GM21360 (cell line): ENCODE data around the gene FUT4.
"Not testable (repeated sequence)": the region's sequence is repeated elsewhere in the genome, so short reads cannot be mapped to it uniquely, and the experiment has no call there.

Source experiments
- ATAC-seq: cut with Tn5 transposase; IDR thresholded peaks from one replicate; pipeline ENCODE4 v1.9.1; 2021; ENCODE audit warnings: mild to moderate bottlenecking, moderate library complexity; ENCODE audit not compliant: unreplicated experiment

Gene FUT4

GRCh38 chr11:94543695-94544645 lies at the start of gene FUT4:
FUT4 (plus strand) TSS chr11:94543921; CDS start chr11:94544134, 213 bp downstream.
- ATAC-seq = peak; percentile 74

GRCh38 chr11:94494126-94494680 lies 49.5 kb upstream of the FUT4 start:
- ATAC-seq = peak; percentile 51

GRCh38 chr11:94500181-94500580 lies 43.5 kb upstream of the FUT4 start:
- no peak for ATAC-seq

GRCh38 chr11:94501522-94501921 lies 42.2 kb upstream of the FUT4 start:
- no peak for ATAC-seq

- peak; percentile 50 for ATAC-seq
Observed at GRCh38 chr11:94504689-94505293, 38.9 kb upstream of the FUT4 start.

- ATAC-seq = not testable (repeated sequence)
Observed at GRCh38 chr11:94506513-94506912, 37.2 kb upstream of the FUT4 start.

- ATAC-seq = no peak
Observed at GRCh38 chr11:94507485-94507884, 36.2 kb upstream of the FUT4 start.

GRCh38 chr11:94511932-94512781 lies 31.6 kb upstream of the FUT4 start, which contains the start of gene C11orf97:
C11orf97 (plus strand) TSS chr11:94512461; CDS start chr11:94512529, 68 bp downstream.
- ATAC-seq = peak; percentile 64

- no peak for ATAC-seq
Observed at GRCh38 chr11:94513091-94513490, 30.6 kb upstream of the FUT4 start.

GRCh38 chr11:94515398-94515797 lies 28.3 kb upstream of the FUT4 start:
- no peak for ATAC-seq

GRCh38 chr11:94516725-94517124 lies 27.0 kb upstream of the FUT4 start:
- ATAC-seq = no peak

GRCh38 chr11:94518300-94518699 lies 25.4 kb upstream of the FUT4 start:
- no peak for ATAC-seq

GRCh38 chr11:94519478-94520084 lies 24.1 kb upstream of the FUT4 start:
- no peak for ATAC-seq

- ATAC-seq = peak; percentile 63
Observed at GRCh38 chr11:94521684-94522083, 22.0 kb upstream of the FUT4 start.

GRCh38 chr11:94524341-94524740 lies 19.4 kb upstream of the FUT4 start:
- ATAC-seq = no peak

- no peak for ATAC-seq
Observed at GRCh38 chr11:94525546-94526324, 18.0 kb upstream of the FUT4 start.

- no peak for ATAC-seq
Observed at GRCh38 chr11:94526645-94527438, 16.9 kb upstream of the FUT4 start.

- no peak for ATAC-seq
Observed at GRCh38 chr11:94528551-94528950, 15.2 kb upstream of the FUT4 start.

GRCh38 chr11:94532211-94532610 lies 11.5 kb upstream of the FUT4 start:
- no peak for ATAC-seq
